ENCODE results near the gene FGGY.
"Not testable (repeated sequence)": the region's sequence is repeated elsewhere in the genome, so short reads cannot be mapped to it uniquely, and the experiment has no call there.

FGGY gene

DNA sequence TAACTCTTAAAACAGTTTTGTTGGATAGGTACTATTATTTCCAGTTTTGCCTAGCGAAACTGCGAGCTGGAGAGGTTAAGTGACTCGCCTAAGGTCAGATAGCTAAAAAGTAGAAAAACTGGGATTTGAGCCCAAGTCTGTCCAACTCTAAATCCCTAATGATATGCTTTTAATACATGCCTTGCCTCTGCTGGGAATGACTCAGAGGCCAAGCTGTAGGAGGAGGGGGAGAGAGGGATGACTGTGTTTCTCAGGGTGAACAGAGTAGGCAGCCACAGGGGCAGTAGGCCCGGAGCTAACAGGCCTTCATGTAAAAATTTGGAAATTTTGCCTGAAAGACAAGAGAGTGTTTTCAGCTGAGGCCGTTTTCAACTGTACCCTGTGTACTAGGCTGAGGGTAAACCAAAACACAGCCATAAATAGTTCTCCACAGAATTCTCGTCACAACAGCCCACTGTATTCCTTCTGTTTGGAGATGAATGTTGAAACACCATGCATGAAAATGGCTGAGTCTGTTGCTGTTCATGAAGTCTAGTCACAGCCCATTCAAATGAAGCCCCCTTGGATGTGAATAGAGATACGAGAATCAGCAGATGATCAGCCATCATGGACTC lies 410.4 kb downstream of the FGGY start:
- H3K79me2 ChIP-seq (ENCODE audit: insufficient read depth, low read length): no peaks in the 10 kb centered on the region
- H3K4me3 ChIP-seq (ENCODE audit: low read depth in 1 of 2, low read length in 2 of 2): no peak overlapping the region
- H3K4me2 ChIP-seq (ENCODE audit: insufficient read depth, low read length): no peak overlapping the region
- H3K9me3 ChIP-seq (ENCODE audit: insufficient read depth, low read length, severe bottlenecking): no peaks in the 10 kb centered on the region
- no peaks in the 10 kb centered on the region for H3K4me1 ChIP-seq (ENCODE audit: insufficient read depth, low read length)
- DNase-seq (no peak), ATAC-seq (ENCODE audit: insufficient read depth, low read depth) (no peak)
- H3K9ac ChIP-seq (ENCODE audit: low read depth, low read length): no peak overlapping the region
- no peaks in the 10 kb centered on the region for H3K36me3 ChIP-seq (ENCODE audit: insufficient read depth, low read length)
- H4K20me1 ChIP-seq (ENCODE audit: insufficient read depth, low read length): no peaks in the 10 kb centered on the region
- TF ChIP-seq, protein P1, sequence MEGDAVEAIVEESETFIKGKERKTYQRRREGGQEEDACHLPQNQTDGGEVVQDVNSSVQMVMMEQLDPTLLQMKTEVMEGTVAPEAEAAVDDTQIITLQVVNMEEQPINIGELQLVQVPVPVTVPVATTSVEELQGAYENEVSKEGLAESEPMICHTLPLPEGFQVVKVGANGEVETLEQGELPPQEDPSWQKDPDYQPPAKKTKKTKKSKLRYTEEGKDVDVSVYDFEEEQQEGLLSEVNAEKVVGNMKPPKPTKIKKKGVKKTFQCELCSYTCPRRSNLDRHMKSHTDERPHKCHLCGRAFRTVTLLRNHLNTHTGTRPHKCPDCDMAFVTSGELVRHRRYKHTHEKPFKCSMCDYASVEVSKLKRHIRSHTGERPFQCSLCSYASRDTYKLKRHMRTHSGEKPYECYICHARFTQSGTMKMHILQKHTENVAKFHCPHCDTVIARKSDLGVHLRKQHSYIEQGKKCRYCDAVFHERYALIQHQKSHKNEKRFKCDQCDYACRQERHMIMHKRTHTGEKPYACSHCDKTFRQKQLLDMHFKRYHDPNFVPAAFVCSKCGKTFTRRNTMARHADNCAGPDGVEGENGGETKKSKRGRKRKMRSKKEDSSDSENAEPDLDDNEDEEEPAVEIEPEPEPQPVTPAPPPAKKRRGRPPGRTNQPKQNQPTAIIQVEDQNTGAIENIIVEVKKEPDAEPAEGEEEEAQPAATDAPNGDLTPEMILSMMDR (IDR thresholded peaks at IDR 0.05; ENCODE audit: borderline replicate concordance, extremely low read depth, low read length, poor library complexity, severe bottlenecking): no peak
- TF ChIP-seq EZH2 (IDR thresholded peaks at IDR 0.05; ENCODE audit: borderline replicate concordance, low read depth, low read length, severe bottlenecking): no peak
- H3K27me3 ChIP-seq (ENCODE audit: insufficient read depth, low read length, poor library complexity): no peaks in the 10 kb centered on the region
- no peak overlapping the region for H2AFZ ChIP-seq (ENCODE audit: low read depth, low read length)
- H3K27ac ChIP-seq (ENCODE audit: low read length): no peak overlapping the region

DNA sequence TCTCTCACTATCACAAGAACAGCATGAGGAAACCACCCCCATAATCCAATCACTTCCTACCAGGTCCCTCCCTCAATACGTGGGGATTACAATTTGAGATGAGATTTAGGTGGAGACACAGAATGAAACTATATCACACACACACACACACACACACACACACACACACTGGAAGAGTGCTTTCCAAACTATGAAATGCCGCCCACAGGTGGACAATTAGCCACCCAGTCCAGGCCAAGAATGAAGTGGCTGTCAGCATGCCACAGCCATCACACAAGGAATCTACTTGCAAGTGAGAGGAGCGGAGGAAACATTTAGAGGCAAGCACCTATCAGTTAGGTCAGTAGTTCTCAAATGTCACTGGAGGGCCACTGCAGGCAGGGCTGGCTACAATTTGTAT lies 412.4 kb downstream of the FGGY start:
- Histone ChIP-seq H3K27ac (ENCODE audit: low read length) (no peak overlapping the region), H3K79me2 (ENCODE audit: insufficient read depth, low read length) (no peaks in the 10 kb centered on the region), H3K36me3 (ENCODE audit: insufficient read depth, low read length) (no peaks in the 10 kb centered on the region), H3K4me1 (ENCODE audit: insufficient read depth, low read length) (no peaks in the 10 kb centered on the region), H3K9ac (ENCODE audit: low read depth, low read length) (no peak overlapping the region), H2AFZ (ENCODE audit: low read depth, low read length) (no peak overlapping the region), H3K4me3 (ENCODE audit: low read depth in 1 of 2, low read length in 2 of 2) (no peak overlapping the region), H4K20me1 (ENCODE audit: insufficient read depth, low read length) (no peaks in the 10 kb centered on the region), H3K27me3 (ENCODE audit: insufficient read depth, low read length, poor library complexity) (no peaks in the 10 kb centered on the region), H3K4me2 (ENCODE audit: insufficient read depth, low read length) (no peak overlapping the region), H3K9me3 (ENCODE audit: insufficient read depth, low read length, severe bottlenecking) (no peaks in the 10 kb centered on the region)
- ATAC-seq (ENCODE audit: insufficient read depth, low read depth) (no peak), DNase-seq (no peak)
- TF ChIP-seq, protein P1 (IDR thresholded peaks at IDR 0.05; ENCODE audit: borderline replicate concordance, extremely low read depth, low read length, poor library complexity, severe bottlenecking): no peak
- no peak for TF ChIP-seq EZH2 (IDR thresholded peaks at IDR 0.05; ENCODE audit: borderline replicate concordance, low read depth, low read length, severe bottlenecking)

DNA sequence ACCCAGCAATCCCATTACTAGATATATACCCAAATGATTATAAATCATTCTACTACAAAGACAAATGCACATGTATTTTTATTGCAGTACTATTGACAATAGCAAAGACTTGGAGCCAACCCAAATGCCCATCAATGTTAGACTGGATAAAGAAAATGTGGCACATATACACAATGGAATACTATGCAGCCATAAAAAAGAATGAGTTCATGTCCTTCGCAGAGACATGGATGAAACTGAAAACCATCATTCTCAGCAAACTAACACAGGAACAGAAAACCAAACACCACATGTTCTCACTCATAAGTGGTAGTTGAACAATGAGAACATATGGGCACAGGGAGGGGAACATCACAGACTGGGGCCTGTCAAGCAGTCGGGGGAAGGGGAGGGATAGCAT lies 414.0 kb downstream of the FGGY start:
- not testable (repeated sequence) for H3K27ac ChIP-seq (ENCODE audit: low read length); H3K9ac ChIP-seq (ENCODE audit: low read depth, low read length); H3K79me2 ChIP-seq (ENCODE audit: insufficient read depth, low read length); H4K20me1 ChIP-seq (ENCODE audit: insufficient read depth, low read length); H3K4me3 ChIP-seq (ENCODE audit: low read depth in 1 of 2, low read length in 2 of 2); H3K4me2 ChIP-seq (ENCODE audit: insufficient read depth, low read length); ATAC-seq (ENCODE audit: insufficient read depth, low read depth); H3K4me1 ChIP-seq (ENCODE audit: insufficient read depth, low read length); H3K36me3 ChIP-seq (ENCODE audit: insufficient read depth, low read length); H2AFZ ChIP-seq (ENCODE audit: low read depth, low read length); H3K27me3 ChIP-seq (ENCODE audit: insufficient read depth, low read length, poor library complexity); H3K9me3 ChIP-seq (ENCODE audit: insufficient read depth, low read length, severe bottlenecking); DNase-seq

- no peak overlapping the region for H3K4me3 ChIP-seq (ENCODE audit: low read depth in 1 of 2, low read length in 2 of 2)
- TF ChIP-seq EZH2 (IDR thresholded peaks at IDR 0.05; ENCODE audit: borderline replicate concordance, low read depth, low read length, severe bottlenecking): no peak
- TF ChIP-seq, protein P1 (IDR thresholded peaks at IDR 0.05; ENCODE audit: borderline replicate concordance, extremely low read depth, low read length, poor library complexity, severe bottlenecking): no peak
These were observed 417.3 kb downstream of the FGGY start for GRCh38 chr1:59714219-59714618.

More at GRCh38 chr1:59714219-59714618, 417.3 kb downstream of the FGGY start:
- H3K4me1 ChIP-seq (ENCODE audit: insufficient read depth, low read length): no peaks in the 10 kb centered on the region
- DNase-seq (no peak), ATAC-seq (ENCODE audit: insufficient read depth, low read depth) (no peak)
- no peak overlapping the region for H3K9ac ChIP-seq (ENCODE audit: low read depth, low read length)
- no peaks in the 10 kb centered on the region for H3K36me3 ChIP-seq (ENCODE audit: insufficient read depth, low read length)
- no peaks in the 10 kb centered on the region for H3K9me3 ChIP-seq (ENCODE audit: insufficient read depth, low read length, severe bottlenecking)
- H3K27ac ChIP-seq (ENCODE audit: low read length): no peak overlapping the region
- no peaks in the 10 kb centered on the region for H3K27me3 ChIP-seq (ENCODE audit: insufficient read depth, low read length, poor library complexity)
- H2AFZ ChIP-seq (ENCODE audit: low read depth, low read length): no peak overlapping the region
- H3K79me2 ChIP-seq (ENCODE audit: insufficient read depth, low read length): no peaks in the 10 kb centered on the region
- H4K20me1 ChIP-seq (ENCODE audit: insufficient read depth, low read length): no peaks in the 10 kb centered on the region
- no peak overlapping the region for H3K4me2 ChIP-seq (ENCODE audit: insufficient read depth, low read length)

Data from DND-41 (cell line).